Cortex of kidney (tissue), 1 donor: ENCODE measurements around the gene FTO.
"Not testable (repeated sequence)": the region's sequence is repeated elsewhere in the genome, so short reads cannot be mapped to it uniquely, and the experiment has no call there.

Experiments used
- DNase-seq: peaks from one replicate; lab custom pipeline; 2025; lab: John Stamatoyannopoulos, UW

The FTO gene

GRCh38 chr16:53864819-53865493 lies 161.0 kb downstream of the FTO start:
- no peak for DNase-seq

DNA sequence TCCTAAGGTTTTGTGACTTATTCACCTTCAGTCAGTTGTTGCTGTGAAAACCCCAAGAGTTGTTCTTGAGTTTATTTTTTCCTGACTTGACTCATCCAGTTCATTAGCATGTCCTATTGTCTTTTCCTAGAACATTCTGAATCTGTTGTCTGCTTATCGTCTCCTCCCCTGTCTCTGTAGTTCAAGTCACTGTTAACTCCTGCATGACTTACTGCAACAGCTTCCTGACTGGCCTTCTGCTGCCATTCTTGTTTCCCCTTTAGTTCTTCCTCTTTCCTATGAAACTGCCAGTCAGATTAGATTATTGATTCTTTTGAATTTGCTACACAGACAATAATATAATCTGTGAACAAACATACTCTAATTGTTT lies 161.5 kb downstream of the FTO start:
- no peak for DNase-seq

GRCh38 chr16:53866520-53866919 lies 162.6 kb downstream of the FTO start:
- DNase-seq, result no peak

- no peak for DNase-seq
These were observed 166.9 kb downstream of the FTO start for GRCh38 chr16:53870831-53871230.

GRCh38 chr16:53872248-53873221 lies 168.6 kb downstream of the FTO start:
- no peak for DNase-seq

- no peak for DNase-seq
These were observed 172.9 kb downstream of the FTO start for GRCh38 chr16:53876811-53877210.

GRCh38 chr16:53878216-53878615 lies 174.3 kb downstream of the FTO start:
- no peak for DNase-seq

- DNase-seq, result no peak
These were observed 177.4 kb downstream of the FTO start for GRCh38 chr16:53881371-53881770.

DNA sequence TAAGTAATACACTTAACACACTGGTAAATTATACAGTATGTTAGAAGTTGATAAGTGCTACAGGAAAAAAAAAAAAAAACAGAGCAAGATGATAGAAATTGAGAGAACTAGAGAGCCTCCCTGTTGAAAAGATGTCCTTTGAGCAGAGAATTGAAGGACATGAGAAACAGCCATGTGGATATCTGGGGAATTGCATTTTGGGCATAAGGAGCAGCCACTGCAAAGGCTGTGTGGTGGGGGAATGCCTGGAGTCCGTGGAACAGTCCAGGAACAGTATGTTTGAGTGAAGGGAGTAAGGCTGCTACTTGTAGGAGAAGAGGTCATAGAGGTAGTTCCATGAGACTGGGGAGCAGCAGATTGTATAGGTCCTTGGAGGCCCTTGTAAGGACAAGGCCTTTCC lies 178.4 kb downstream of the FTO start:
- DNase-seq, result no peak

- no peak for DNase-seq
These were observed 180.8 kb downstream of the FTO start for GRCh38 chr16:53884748-53885147.

DNA sequence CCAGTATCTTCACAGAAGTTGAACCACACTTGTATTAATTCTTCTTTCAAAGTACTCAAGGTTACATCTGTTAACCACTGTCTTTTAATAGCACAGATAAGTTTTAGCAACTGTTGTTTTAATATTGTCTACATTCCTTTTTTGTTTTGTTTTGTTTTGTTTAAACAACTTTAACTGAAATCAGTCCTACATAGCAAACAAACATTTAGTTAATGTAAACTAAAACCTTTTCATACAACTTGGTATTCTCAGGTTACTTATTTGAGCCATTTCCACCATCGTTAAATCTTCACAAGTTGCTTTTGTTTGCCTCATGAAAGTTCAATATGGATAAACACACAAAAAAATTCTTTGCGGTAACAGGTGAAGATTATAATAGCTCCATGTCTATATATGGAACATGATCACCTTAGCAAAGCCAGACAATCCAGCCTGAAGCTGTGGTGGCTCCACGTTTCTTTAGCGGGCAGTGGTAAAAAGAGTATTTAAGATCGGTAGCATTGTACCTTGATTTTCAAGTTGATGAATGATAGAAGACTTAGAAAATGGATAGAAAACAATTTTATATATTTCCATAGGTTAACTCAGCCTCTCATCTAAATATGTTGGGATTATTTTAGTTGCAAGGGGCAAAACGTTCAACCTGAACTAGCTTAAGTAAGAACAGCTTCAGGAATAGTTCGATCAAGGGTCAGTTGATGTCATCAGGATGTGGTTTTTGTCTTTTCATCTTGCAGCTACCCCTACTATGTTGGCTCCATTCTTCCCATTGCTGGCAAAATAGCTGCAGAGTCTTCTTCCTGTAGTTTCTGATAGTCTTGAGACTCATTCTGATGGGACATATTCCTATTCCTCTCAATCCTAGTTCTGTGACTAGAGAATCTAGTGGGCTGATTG lies 182.8 kb downstream of the FTO start:
- no peak for DNase-seq

DNA sequence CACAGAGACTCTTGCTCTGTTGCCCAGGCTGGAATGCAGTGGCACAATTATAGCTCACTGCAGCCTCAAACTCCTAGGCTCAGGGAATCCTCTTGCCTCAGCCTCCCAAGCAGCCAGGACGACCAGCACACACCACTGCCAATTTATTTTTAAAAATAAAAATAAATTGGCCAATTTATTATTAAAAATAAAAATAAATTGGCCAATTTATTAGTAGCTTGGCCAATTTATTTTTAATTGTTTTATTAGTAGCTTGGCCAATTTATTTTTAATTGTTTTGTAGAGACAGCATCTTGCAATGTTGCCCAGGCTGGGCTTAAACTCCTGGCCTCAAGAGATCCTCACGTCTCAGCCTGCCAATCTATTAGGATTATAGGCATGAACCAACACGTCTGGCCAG lies 184.3 kb downstream of the FTO start:
- DNase-seq, result no peak

GRCh38 chr16:53890877-53891276 lies 186.9 kb downstream of the FTO start:
- DNase-seq, result not testable (repeated sequence)

GRCh38 chr16:53891409-53892139 lies 187.6 kb downstream of the FTO start:
- DNase-seq, result no peak

DNA sequence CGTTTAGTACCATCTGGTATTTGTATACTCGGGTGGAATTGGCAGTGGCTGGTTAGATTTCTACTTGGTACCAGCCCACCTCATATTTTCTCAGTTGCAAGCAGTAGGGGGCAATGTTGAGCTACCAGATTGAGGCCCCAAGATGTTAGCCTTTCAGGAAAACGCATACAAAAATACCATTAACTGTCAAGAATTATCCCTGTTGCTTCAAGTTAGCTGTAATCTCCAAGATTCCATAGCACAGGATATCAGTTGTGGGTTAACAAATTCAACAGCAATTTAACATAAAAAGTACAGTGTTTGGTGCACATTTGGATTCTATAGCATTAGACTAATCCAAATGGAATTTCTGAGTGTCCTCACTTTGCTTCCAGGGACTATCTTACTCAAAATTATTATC lies 188.2 kb downstream of the FTO start:
- DNase-seq, result no peak

DNA sequence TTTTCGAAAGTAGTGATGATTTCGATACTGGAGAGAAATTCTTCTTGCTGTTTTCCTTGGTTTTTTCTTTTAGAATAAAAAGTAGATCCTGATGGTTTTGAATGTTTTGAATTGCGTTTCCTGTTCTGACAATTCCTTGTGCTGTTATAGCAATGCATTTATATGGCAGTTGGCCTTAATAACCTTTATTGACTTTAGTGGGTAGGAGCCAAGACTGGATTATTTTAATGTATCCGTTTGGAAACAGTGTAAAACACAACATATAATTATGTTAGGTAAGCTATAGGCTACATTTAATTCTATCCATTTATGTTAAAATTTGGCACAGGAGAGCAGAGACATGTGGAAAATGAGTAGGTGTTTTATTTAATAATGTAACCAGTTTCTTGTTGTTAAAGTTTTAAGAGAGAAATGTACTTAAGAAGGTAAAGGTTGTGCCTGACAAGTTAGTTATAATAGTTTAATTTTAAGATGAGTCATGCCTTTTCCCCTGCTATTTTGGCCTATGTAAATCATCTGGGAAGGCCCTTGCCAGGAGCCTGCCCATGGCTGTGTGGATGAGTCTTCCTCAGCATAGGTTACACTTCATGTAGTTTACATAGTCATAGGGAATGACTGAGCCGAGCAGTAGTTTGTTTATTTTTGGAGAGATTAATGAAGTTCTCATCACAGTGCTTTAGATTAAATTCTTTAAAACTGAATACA lies 189.9 kb downstream of the FTO start:
- DNase-seq, result no peak

DNA sequence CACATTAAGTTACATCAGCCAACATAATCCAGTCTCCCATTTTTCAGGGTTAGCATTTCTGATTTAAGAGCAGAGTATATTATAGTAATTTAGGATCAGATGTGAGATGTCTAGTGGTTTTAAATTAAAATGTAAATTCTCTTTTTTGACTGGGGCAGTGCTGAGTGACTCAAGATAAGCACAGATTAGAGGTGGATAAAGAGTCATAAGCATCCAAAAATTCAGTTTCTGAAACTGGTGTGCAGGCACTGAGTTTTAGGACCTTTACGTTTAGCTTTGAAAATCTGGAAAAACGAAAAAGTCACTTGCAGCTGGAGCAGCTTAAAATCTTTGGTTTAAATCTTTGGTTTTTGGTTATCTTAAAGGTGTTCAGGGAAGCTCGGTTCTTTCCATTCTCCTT lies 190.7 kb downstream of the FTO start:
- no peak for DNase-seq

DNA sequence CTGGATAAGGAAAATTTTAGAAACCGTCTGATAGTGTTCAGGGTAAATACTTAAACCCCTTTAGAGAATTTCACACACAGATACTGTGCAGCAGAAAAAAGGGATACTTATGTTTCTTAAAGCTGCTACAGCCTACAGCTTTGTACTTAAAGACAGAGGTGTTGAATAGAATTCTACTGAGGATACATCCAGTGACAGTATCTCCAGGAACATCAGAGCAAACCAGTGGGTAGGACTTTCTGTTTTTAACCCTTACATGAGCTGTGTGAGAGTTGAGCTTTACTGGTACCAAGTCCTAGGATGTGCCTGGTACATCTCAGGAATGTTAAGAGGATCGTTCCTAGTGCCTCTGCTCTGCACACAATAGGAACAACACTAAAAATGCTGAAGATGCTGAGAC lies 191.5 kb downstream of the FTO start:
- no peak for DNase-seq

DNA sequence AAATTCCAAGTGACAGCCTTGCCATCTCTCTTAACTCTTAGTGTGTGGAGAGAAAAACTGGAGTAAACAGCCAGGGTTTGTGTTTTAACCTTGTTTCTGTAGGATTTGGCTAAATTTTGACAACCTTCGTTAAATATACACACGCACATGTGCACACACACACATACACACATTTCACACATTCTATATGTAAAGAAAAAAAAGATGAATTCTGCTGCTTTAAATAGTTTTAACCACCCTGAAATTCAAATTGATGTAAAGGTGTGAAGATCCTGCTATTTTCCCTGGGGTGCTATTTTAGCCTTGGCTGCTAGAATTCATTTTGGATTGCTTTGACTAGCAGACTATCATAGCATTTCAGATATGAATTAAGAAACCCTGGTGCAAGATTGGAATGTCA lies 191.9 kb downstream of the FTO start:
- no peak for DNase-seq

GRCh38 chr16:53896722-53897121 lies 192.8 kb downstream of the FTO start:
- no peak for DNase-seq

GRCh38 chr16:53898993-53899392 lies 195.0 kb downstream of the FTO start:
- no peak for DNase-seq
